ENCODE data around the gene RAC3. TPM values are rescaled to one million over a fixed set of nuclear protein-coding genes. Genes with fewer than 3 reads are reported as not detected.

RAC3 gene
- total and polyA plus RNA-seq, 9 donors: 7.2 to 15.3 (median 11.2) TPM

GRCh38 chr17:81999587-81999975, 31.9 kb upstream of the RAC3 start:
- WGBS (ENCODE audit: insufficient coverage): 96% methylated on average over 11 of the region's 12 CpGs
- peaks cover 48% of the 10 kb centered on the region for H3K4me1 ChIP-seq (ENCODE audit: control insufficient read depth, insufficient read depth, low read length)

GRCh38 chr17:81999976-82000802, 31.3 kb upstream of the RAC3 start:
- no peak overlapping the region for H3K27ac ChIP-seq (ENCODE audit: low read length)
- no peak for DNase-seq
- WGBS (ENCODE audit: insufficient coverage): 52% methylated on average over 33 of the region's 36 CpGs
- peaks cover 42% of the 10 kb centered on the region for H3K4me1 ChIP-seq (ENCODE audit: control insufficient read depth, insufficient read depth, low read length)
- no peak overlapping the region for H3K4me3 ChIP-seq (ENCODE audit: low read length)
- no peaks in the 10 kb centered on the region for H3K27me3 ChIP-seq (ENCODE audit: control insufficient read depth, insufficient read depth, low read length)
- no peaks in the 10 kb centered on the region for H3K9me3 ChIP-seq (replicated peaks; ENCODE audit: control insufficient read depth, low read depth, low read length)
- H3K36me3 ChIP-seq (ENCODE audit: control insufficient read depth, insufficient read depth, low read length): peaks cover 19% of the 10 kb centered on the region

More at GRCh38 chr17:81999587-81999975, 31.9 kb upstream of the RAC3 start:
- Histone ChIP-seq H3K4me3 (ENCODE audit: low read length) (no peak overlapping the region), H3K27me3 (ENCODE audit: control insufficient read depth, insufficient read depth, low read length) (no peaks in the 10 kb centered on the region), H3K9me3 (replicated peaks; ENCODE audit: control insufficient read depth, low read depth, low read length) (no peaks in the 10 kb centered on the region), H3K27ac (ENCODE audit: low read length) (no peak overlapping the region), H3K36me3 (ENCODE audit: control insufficient read depth, insufficient read depth, low read length) (peaks cover 19% of the 10 kb centered on the region)
- DNase-seq: no peak

GRCh38 chr17:82000803-82001570, 30.5 kb upstream of the RAC3 start:
- 63% methylated on average over 30 of the region's 32 CpGs for WGBS (ENCODE audit: insufficient coverage)

GRCh38 chr17:82001571-82002056, 29.9 kb upstream of the RAC3 start:
- H3K4me3 ChIP-seq (ENCODE audit: low read length): no peak overlapping the region
- H3K9me3 ChIP-seq (replicated peaks; ENCODE audit: control insufficient read depth, low read depth, low read length): no peaks in the 10 kb centered on the region
- H3K27me3 ChIP-seq (ENCODE audit: control insufficient read depth, insufficient read depth, low read length): no peaks in the 10 kb centered on the region
- peaks cover 10% of the 10 kb centered on the region for H3K36me3 ChIP-seq (ENCODE audit: control insufficient read depth, insufficient read depth, low read length)
- DNase-seq: no peak
- WGBS (ENCODE audit: insufficient coverage): 65% methylated on average over 15 of the region's 17 CpGs
- H3K27ac ChIP-seq (ENCODE audit: low read length): no peak overlapping the region
- H3K4me1 ChIP-seq (ENCODE audit: control insufficient read depth, insufficient read depth, low read length): peaks cover 49% of the 10 kb centered on the region

More at GRCh38 chr17:82000803-82001570, 30.5 kb upstream of the RAC3 start:
- H3K36me3 ChIP-seq (ENCODE audit: control insufficient read depth, insufficient read depth, low read length): peaks cover 15% of the 10 kb centered on the region
- H3K27ac ChIP-seq (ENCODE audit: low read length): no peak overlapping the region
- H3K27me3 ChIP-seq (ENCODE audit: control insufficient read depth, insufficient read depth, low read length): no peaks in the 10 kb centered on the region
- DNase-seq: peak; percentile 63
- H3K4me1 ChIP-seq (ENCODE audit: control insufficient read depth, insufficient read depth, low read length): peaks cover 43% of the 10 kb centered on the region
- no peak overlapping the region for H3K4me3 ChIP-seq (ENCODE audit: low read length)
- no peaks in the 10 kb centered on the region for H3K9me3 ChIP-seq (replicated peaks; ENCODE audit: control insufficient read depth, low read depth, low read length)

- H3K27ac ChIP-seq (ENCODE audit: low read length): peak overlapping the region; percentile 20
- no peak overlapping the region for H3K4me3 ChIP-seq (ENCODE audit: low read length)
- no peaks in the 10 kb centered on the region for H3K27me3 ChIP-seq (ENCODE audit: control insufficient read depth, insufficient read depth, low read length)
- WGBS (ENCODE audit: insufficient coverage): 49% methylated on average over 39 of the region's 53 CpGs
- peaks cover 58% of the 10 kb centered on the region for H3K4me1 ChIP-seq (ENCODE audit: control insufficient read depth, insufficient read depth, low read length)
- DNase-seq: peak; percentile 75
- peaks cover 7% of the 10 kb centered on the region for H3K36me3 ChIP-seq (ENCODE audit: control insufficient read depth, insufficient read depth, low read length)
- H3K9me3 ChIP-seq (replicated peaks; ENCODE audit: control insufficient read depth, low read depth, low read length): no peaks in the 10 kb centered on the region
These were observed 27.8 kb upstream of the RAC3 start for GRCh38 chr17:82003411-82004381.

GRCh38 chr17:82004517-82005455, 26.7 kb upstream of the RAC3 start:
- no peak for DNase-seq
- no peak overlapping the region for H3K4me3 ChIP-seq (ENCODE audit: low read length)
- WGBS (ENCODE audit: insufficient coverage): 79% methylated on average over 40 of the region's 41 CpGs
- no peaks in the 10 kb centered on the region for H3K27me3 ChIP-seq (ENCODE audit: control insufficient read depth, insufficient read depth, low read length)
- H3K4me1 ChIP-seq (ENCODE audit: control insufficient read depth, insufficient read depth, low read length): peaks cover 54% of the 10 kb centered on the region
- no peaks in the 10 kb centered on the region for H3K9me3 ChIP-seq (replicated peaks; ENCODE audit: control insufficient read depth, low read depth, low read length)
- peaks cover 13% of the 10 kb centered on the region for H3K36me3 ChIP-seq (ENCODE audit: control insufficient read depth, insufficient read depth, low read length)
- H3K27ac ChIP-seq (ENCODE audit: low read length): no peak overlapping the region

GRCh38 chr17:82005701-82006348, 25.7 kb upstream of the RAC3 start:
- peaks cover 43% of the 10 kb centered on the region for H3K4me1 ChIP-seq (ENCODE audit: control insufficient read depth, insufficient read depth, low read length)
- no peaks in the 10 kb centered on the region for H3K27me3 ChIP-seq (ENCODE audit: control insufficient read depth, insufficient read depth, low read length)
- 82% methylated on average over 24 of the region's 30 CpGs for WGBS (ENCODE audit: insufficient coverage)
- H3K27ac ChIP-seq (ENCODE audit: low read length): no peak overlapping the region
- peaks cover 13% of the 10 kb centered on the region for H3K36me3 ChIP-seq (ENCODE audit: control insufficient read depth, insufficient read depth, low read length)
- H3K9me3 ChIP-seq (replicated peaks; ENCODE audit: control insufficient read depth, low read depth, low read length): no peaks in the 10 kb centered on the region
- DNase-seq: no peak
- H3K4me3 ChIP-seq (ENCODE audit: low read length): no peak overlapping the region

- Histone ChIP-seq H3K4me1 (ENCODE audit: control insufficient read depth, insufficient read depth, low read length) (peaks cover 35% of the 10 kb centered on the region), H3K27ac (ENCODE audit: low read length) (no peak overlapping the region), H3K9me3 (replicated peaks; ENCODE audit: control insufficient read depth, low read depth, low read length) (no peaks in the 10 kb centered on the region), H3K27me3 (ENCODE audit: control insufficient read depth, insufficient read depth, low read length) (no peaks in the 10 kb centered on the region), H3K4me3 (ENCODE audit: low read length) (no peak overlapping the region), H3K36me3 (ENCODE audit: control insufficient read depth, insufficient read depth, low read length) (peaks cover 15% of the 10 kb centered on the region)
- DNase-seq: no peak
- WGBS (ENCODE audit: insufficient coverage): 79% methylated on average over 12 of the region's 24 CpGs
These were observed 24.8 kb upstream of the RAC3 start for GRCh38 chr17:82006468-82007227.
